ENCODE data around the gene STRAP. TPM values are rescaled to one million over a fixed set of nuclear protein-coding genes. Genes with fewer than 3 reads are reported as not detected.
A peak's percentile ranks its signal among the peaks of the same experiment; 100 is the strongest.

Gene STRAP
- total RNA-seq: 10 to 100 TPM; 33.5 to 41.0 TPM
- polyA plus RNA-seq: 10 to 100 TPM; 55.2 to 63.8 TPM

GRCh38 chr12:15882118-15882971, at the start of gene STRAP:
Gene STRAP (plus strand): TSS chr12:15882387. CDS start chr12:15882708, 321 bp downstream.
- whole genome bisulfite sequencing: under 1% methylated on average over 63 of the region's 63 CpGs
- Histone ChIP-seq H3K4me1 (ENCODE audit: control insufficient read depth in 4 of 4, insufficient read depth in 4 of 4, low read length in 3 of 4) (peaks cover 7 to 50% (median 34%) of the 10 kb centered on the region in 4 donors), H3K9ac (ENCODE audit: low read depth in 1 of 2, low read length in 2 of 2) (peak within 1 kb of the TSS; percentile 98 to 100), H3K9me3 (ENCODE audit: control insufficient read depth in 4 of 4, low read length in 3 of 4) (no peaks in the 10 kb centered on the region), H3K27ac (ENCODE audit: low read depth in 1 of 2, low read length in 2 of 2) (peak within 1 kb of the TSS; percentile 99 to 100), H3K4me3 (ENCODE audit: low read depth in 1 of 3, low read length in 3 of 3) (peak within 1 kb of the TSS; percentile 69 to 97 (median 80)), H3K27me3 (ENCODE audit: control insufficient read depth in 4 of 4, insufficient read depth in 4 of 4, low read length in 3 of 4) (no peaks in the 10 kb centered on the region), H3K36me3 (ENCODE audit: control insufficient read depth in 4 of 4, insufficient read depth in 3 of 4, low read depth in 1 of 4, low read length in 3 of 4) (peaks cover 0 to 5% (median under 1%) of the 10 kb centered on the region in 4 donors)
- DNase-seq (ENCODE audit: low spot score): peak; percentile 97
- peak; percentile 17 for TF ChIP-seq ZBTB33 (IDR thresholded peaks at IDR 0.05)
- TF ChIP-seq REST (IDR thresholded peaks at IDR 0.05): peak; percentile 93
- no peak for TF ChIP-seq FOXA1 (IDR thresholded peaks at IDR 0.05)
- peak; percentile 93 for TF ChIP-seq TAF1 (conservative IDR thresholded peaks at IDR 0.05)
- TF ChIP-seq HNF4G (IDR thresholded peaks at IDR 0.05): no peak
- TF ChIP-seq NR2F2 (IDR thresholded peaks at IDR 0.05): no peak
- peak; percentile 96 to 98 for TF ChIP-seq GABPA (IDR thresholded peaks at IDR 0.05 in 1 of 2, conservative IDR thresholded peaks at IDR 0.05 in 1 of 2)
- no peak for TF ChIP-seq CTCF (IDR thresholded peaks at IDR 0.05; ENCODE audit: low read depth, low read length, missing input control)
- no peak for TF ChIP-seq ATF3 (IDR thresholded peaks at IDR 0.05)
- peak in 1 of 2 donors; percentile 39 for TF ChIP-seq HNF4A (conservative IDR thresholded peaks at IDR 0.05)
- peak in 1 of 2 donors; percentile 45 for TF ChIP-seq JUND (IDR thresholded peaks at IDR 0.05)
- TF ChIP-seq RXRA (IDR thresholded peaks at IDR 0.05): peak; percentile 25 to 33
- TF ChIP-seq YY1 (IDR thresholded peaks at IDR 0.05): peak; percentile 86
- no peak for TF ChIP-seq EGR1 (IDR thresholded peaks at IDR 0.05; ENCODE audit: low read depth in 2 of 2)
- no peak for TF ChIP-seq FOXA2 (IDR thresholded peaks at IDR 0.05)
- TF ChIP-seq RAD21 (IDR thresholded peaks at IDR 0.05): no peak
- TF ChIP-seq SP1 (IDR thresholded peaks at IDR 0.05): peak; percentile 39
- peak; percentile 13 for TF ChIP-seq MAX (IDR thresholded peaks at IDR 0.05)

Measured in liver (tissue), 9 donors.